GM18519 (cell line): Measurements from ENCODE around the gene INKA2.
"Not testable (repeated sequence)": the region's sequence is repeated elsewhere in the genome, so short reads cannot be mapped to it uniquely, and the experiment has no call there.

ENCODE experiments used
- ATAC-seq: cut with Tn5 transposase; IDR thresholded peaks from one replicate; pipeline ENCODE4 v1.9.1; 2021; ENCODE audit warnings: mild to moderate bottlenecking, moderate library complexity; ENCODE audit not compliant: unreplicated experiment, low FRiP score

The INKA2 gene

GRCh38 chr1:111751906-111752575 lies 12.8 kb upstream of the INKA2 start:
- ATAC-seq: no peak

- ATAC-seq: no peak
Measured at GRCh38 chr1:111750856-111751255, 11.7 kb upstream of the INKA2 start.

- ATAC-seq: no peak
Measured at GRCh38 chr1:111749628-111750027, 10.4 kb upstream of the INKA2 start.

GRCh38 chr1:111747947-111748346 lies 8.8 kb upstream of the INKA2 start:
- no peak for ATAC-seq

- no peak for ATAC-seq
Measured at GRCh38 chr1:111747282-111747734, 8.1 kb upstream of the INKA2 start.

GRCh38 chr1:111746614-111746999 lies 7.4 kb upstream of the INKA2 start:
- ATAC-seq: no peak

GRCh38 chr1:111745675-111746613 lies 6.7 kb upstream of the INKA2 start:
- ATAC-seq: no peak

GRCh38 chr1:111743679-111744101 lies 4.5 kb upstream of the INKA2 start:
- no peak for ATAC-seq

GRCh38 chr1:111742938-111743549 lies 3.8 kb upstream of the INKA2 start:
- no peak for ATAC-seq

GRCh38 chr1:111742292-111742691 lies 3.1 kb upstream of the INKA2 start:
- ATAC-seq: not testable (repeated sequence)

GRCh38 chr1:111739925-111740765 lies 950 bp upstream of the INKA2 start:
- ATAC-seq: no peak

- ATAC-seq: peak; percentile 29
Measured at GRCh38 chr1:111738436-111739193, 580 bp downstream of the INKA2 start.

- no peak for ATAC-seq
Measured at GRCh38 chr1:111738133-111738435, 1.1 kb downstream of the INKA2 start.

- ATAC-seq: no peak
Measured at GRCh38 chr1:111737216-111738132, 1.7 kb downstream of the INKA2 start.

GRCh38 chr1:111736548-111737215 lies 2.5 kb downstream of the INKA2 start:
- no peak for ATAC-seq

- ATAC-seq: no peak
Measured at GRCh38 chr1:111735858-111736544, 3.2 kb downstream of the INKA2 start.

- ATAC-seq: no peak
Measured at GRCh38 chr1:111735321-111735720, 3.9 kb downstream of the INKA2 start.

- ATAC-seq: no peak
Measured at GRCh38 chr1:111734856-111735255, 4.3 kb downstream of the INKA2 start.
